T-cell (primary cell): ENCODE results near the gene CSNK1D. TPM values are rescaled to one million over a fixed set of nuclear protein-coding genes. Genes with fewer than 3 reads are reported as not detected.

Source experiments
- ATAC-seq, 4 experiments: fragments of 200-7000 bp in 3 of 4; fragments of 150-1000 bp in 1 of 4; cut with Tn5 transposase; replicated peaks in 1 of 4; 1 replicate in 3 of 4; 2 replicates in 1 of 4; pipeline ENCODE4 v1.10.0; 2021; ENCODE audit warnings: moderate library complexity in 3 of 4, mild to moderate bottlenecking in 2 of 4, moderate number of reproducible peaks in 1 of 4
- CTCF ChIA-PET, 2 donors: fragments of 300-600 bp; sonication (Branson Sonifier 250); formaldehyde crosslinking; loops; one replicate each; lab custom pipeline; 2022; ENCODE audit warnings: antibody characterized with exemption in 2 of 2; lab: Charles Lee
- POLR2A ChIA-PET, 2 donors: fragments of 300-600 bp; sonication (Branson Sonifier 250); formaldehyde crosslinking; loops; one replicate each; lab custom pipeline; 2022; ENCODE audit warnings: antibody characterized with exemption in 2 of 2; lab: Charles Lee
- DNase-seq, 35 experiments: peaks; one replicate each; pipeline versions ENCODE4 v3.0.0 to v3.0.0-alpha.2; 2013 to 2023
- H3K27ac ChIP-seq: one replicate; pipeline ENCODE4 v1.5.1; 2013; ENCODE audit warnings: low read length
- H3K27me3 ChIP-seq, 2 experiments: replicated peaks in 1 of 2; 1 replicate in 1 of 2; 2 replicates in 1 of 2; pipeline versions ENCODE4 v1.6.1 to v1.7.0; 2013; ENCODE audit warnings: low read length in 1 of 2, mixed read lengths in 1 of 2; ENCODE audit not compliant: control insufficient read depth in 2 of 2, insufficient read depth in 2 of 2; ENCODE audit errors: extremely low read depth in 1 of 2
- H3K36me3 ChIP-seq, 2 donors: 1 replicate in 1 of 2; 2 replicates in 1 of 2; pipeline versions ENCODE4 v1.6.1 to v1.7.0; 2013; ENCODE audit warnings: low read length in 1 of 2; ENCODE audit not compliant: control insufficient read depth in 2 of 2, insufficient read depth in 1 of 2; ENCODE audit errors: extremely low read depth in 1 of 2
- H3K4me1 ChIP-seq, 2 experiments: 1 replicate in 1 of 2; 2 replicates in 1 of 2; pipeline versions ENCODE4 v1.6.1 to v1.7.0; 2013; ENCODE audit warnings: low read length in 2 of 2, mixed read lengths in 1 of 2; ENCODE audit not compliant: insufficient read depth in 2 of 2, control insufficient read depth in 1 of 2; ENCODE audit errors: extremely low read depth in 1 of 2
- H3K4me3 ChIP-seq, 2 donors: 1 replicate in 1 of 2; 2 replicates in 1 of 2; pipeline versions ENCODE4 v1.5.1 to v1.7.0; 2013; ENCODE audit warnings: mild to moderate bottlenecking in 2 of 2, low read length in 1 of 2, moderate library complexity in 1 of 2; ENCODE audit not compliant: control insufficient read depth in 1 of 2; ENCODE audit errors: extremely low read depth in 1 of 2
- H3K9me3 ChIP-seq: 2 replicates; pipeline ENCODE4 v1.7.0; 2013
- H3K27ac Mint-ChIP-seq, 2 donors: one replicate each; pipeline ENCODE4 v1.8.0; 2020 to 2021; ENCODE audit warnings: mild to moderate bottlenecking in 2 of 2, mixed read lengths in 2 of 2
- H3K27me3 Mint-ChIP-seq, 2 donors: one replicate each; pipeline ENCODE4 v1.8.0; 2021 to 2022; ENCODE audit warnings: mixed read lengths in 2 of 2
- H3K36me3 Mint-ChIP-seq: one replicate; pipeline ENCODE4 v1.8.0; 2021; ENCODE audit warnings: mixed read lengths
- H3K4me1 Mint-ChIP-seq, 3 donors: one replicate each; pipeline ENCODE4 v1.8.0; 2020 to 2022; ENCODE audit warnings: mixed read lengths in 3 of 3, mild to moderate bottlenecking in 1 of 3
- H3K4me3 Mint-ChIP-seq, 3 donors: one replicate each; pipeline ENCODE4 v1.8.0; 2020 to 2022; ENCODE audit warnings: mild to moderate bottlenecking in 3 of 3, mixed read lengths in 3 of 3, moderate library complexity in 3 of 3
- H3K9me3 Mint-ChIP-seq, 3 donors: one replicate each; pipeline ENCODE4 v1.8.0; 2020 to 2022; ENCODE audit warnings: mixed read lengths in 3 of 3
- WGBS: methylation state at CpG from one replicate; pipeline ENCODE4 v1.1.5; 2013; ENCODE audit warnings: missing lambda C conversion rate; ENCODE audit not compliant: insufficient coverage; 5-methylcytosine and 5-hydroxymethylcytosine counted together
- total RNA-seq, 35 experiments: library from RNA in 6 of 35; stranded (reverse) in 6 of 35; fragments of 120-200 nt in 1 of 35; gene quantifications; one replicate each; pipeline versions ENCODE4 v1.2.1 to v1.2.4 and lab custom pipeline; 2013 to 2026

Gene CSNK1D
- total RNA-seq, 5 donors from 2014 or later (not counting 1 experiment from before 2014, with no cell fraction given) = 177 to 273 (median 194) TPM

DNA sequence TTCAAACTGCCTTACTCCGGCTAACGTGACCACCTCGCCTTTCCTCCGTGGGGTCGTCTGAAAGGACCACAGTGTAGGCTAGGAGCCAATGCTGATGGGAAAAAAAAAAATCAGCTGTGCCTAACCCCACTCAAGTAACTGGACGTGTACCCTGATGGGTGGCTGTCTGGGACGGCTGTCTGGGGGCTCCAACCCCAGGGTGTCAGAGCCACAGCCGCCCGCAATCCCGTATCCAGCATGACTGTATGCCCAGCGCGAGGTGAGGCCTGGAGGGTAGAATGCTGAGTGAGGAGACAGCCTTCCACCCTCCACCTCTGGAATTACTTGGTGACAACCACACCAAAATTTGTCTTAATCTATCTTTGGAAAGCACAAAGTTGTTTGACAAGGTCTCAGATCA, 2.8 kb downstream of the CSNK1D start:
- Mint-ChIP-seq H3K36me3 (peaks cover 34% of the 10 kb centered on the region), H3K27me3 (no peaks in the 10 kb centered on the region), H3K9me3 (no peaks in the 10 kb centered on the region), H3K27ac (peak overlapping the region; percentile 74 to 93), H3K4me3 (peak overlapping the region; percentile 54 to 95 (median 87)), H3K4me1 (peaks cover 69 to 74% (median 69%) of the 10 kb centered on the region in 3 donors)
- ChIA-PET POLR2A (no interaction called here), CTCF (no interaction called here)
- Histone ChIP-seq H3K36me3 (peaks cover 7 to 53% of the 10 kb centered on the region in 2 donors), H3K27ac (no peak overlapping the region), H3K27me3 (peaks cover 0 to 5% of the 10 kb centered on the region in 2 experiments), H3K4me3 (no peak overlapping the region), H3K4me1 (peaks cover 14 to 80% of the 10 kb centered on the region in 2 experiments), H3K9me3 (no peaks in the 10 kb centered on the region)
- ATAC-seq (no peak), DNase-seq (no peak)
- WGBS = no CpG with 5 or more reads among the region's 12 CpGs

DNA sequence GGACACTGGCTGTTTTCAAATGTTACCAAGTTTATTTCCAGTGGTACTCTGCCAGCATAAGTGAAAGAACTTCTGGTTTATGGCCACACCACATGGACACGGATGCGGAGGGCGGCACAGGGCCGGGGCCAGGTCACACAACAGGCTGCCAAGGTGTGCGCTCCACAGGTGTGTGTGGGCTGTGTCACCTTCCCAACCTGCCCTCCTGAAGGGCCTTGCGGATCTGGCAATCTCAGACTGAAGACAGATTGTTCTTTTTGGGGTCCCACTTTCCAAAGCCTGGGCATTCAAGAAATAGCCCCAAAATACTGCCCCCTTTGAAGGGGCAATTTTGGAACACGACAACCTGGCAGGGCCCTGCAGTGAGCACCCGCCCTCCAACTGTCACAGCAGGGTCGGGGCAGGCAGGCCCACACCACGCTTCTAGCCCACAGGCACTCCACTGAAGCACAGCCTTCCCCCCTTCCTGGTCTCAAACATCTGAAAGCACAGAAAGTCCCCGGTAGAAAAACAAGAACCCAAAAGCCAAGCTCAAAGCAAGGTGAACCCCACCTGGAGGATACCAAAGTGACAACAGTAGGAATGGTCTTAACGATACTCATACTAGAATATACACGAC, 3.5 kb downstream of the CSNK1D start:
- Mint-ChIP-seq H3K4me1 (peaks cover 69 to 75% (median 70%) of the 10 kb centered on the region in 3 donors), H3K27ac (peak overlapping the region; percentile 74 to 93), H3K27me3 (no peaks in the 10 kb centered on the region), H3K4me3 (peak overlapping the region; percentile 57 to 95 (median 87)), H3K9me3 (no peaks in the 10 kb centered on the region), H3K36me3 (peaks cover 37% of the 10 kb centered on the region)
- POLR2A ChIA-PET = interaction anchor here in 1 of 2 donors (0.5 kb wide), 1 partner anchor 41 kb away, joined by 5 read pairs; no protein-coding TSS in a partner anchor
- ATAC-seq = peak in 1 of 4 experiments; percentile 16
- Histone ChIP-seq H3K4me3 (no peak overlapping the region), H3K36me3 (peaks cover 12 to 59% of the 10 kb centered on the region in 2 donors), H3K27ac (no peak overlapping the region), H3K4me1 (peaks cover 14 to 80% of the 10 kb centered on the region in 2 experiments), H3K27me3 (peaks cover 0 to 4% of the 10 kb centered on the region in 2 experiments), H3K9me3 (no peaks in the 10 kb centered on the region)
- 71% methylated on average over 12 of the region's 13 CpGs for WGBS
- CTCF ChIA-PET = no interaction called here
- peak in 13 of 35 experiments; percentile 15 to 55 (median 31) for DNase-seq

DNA sequence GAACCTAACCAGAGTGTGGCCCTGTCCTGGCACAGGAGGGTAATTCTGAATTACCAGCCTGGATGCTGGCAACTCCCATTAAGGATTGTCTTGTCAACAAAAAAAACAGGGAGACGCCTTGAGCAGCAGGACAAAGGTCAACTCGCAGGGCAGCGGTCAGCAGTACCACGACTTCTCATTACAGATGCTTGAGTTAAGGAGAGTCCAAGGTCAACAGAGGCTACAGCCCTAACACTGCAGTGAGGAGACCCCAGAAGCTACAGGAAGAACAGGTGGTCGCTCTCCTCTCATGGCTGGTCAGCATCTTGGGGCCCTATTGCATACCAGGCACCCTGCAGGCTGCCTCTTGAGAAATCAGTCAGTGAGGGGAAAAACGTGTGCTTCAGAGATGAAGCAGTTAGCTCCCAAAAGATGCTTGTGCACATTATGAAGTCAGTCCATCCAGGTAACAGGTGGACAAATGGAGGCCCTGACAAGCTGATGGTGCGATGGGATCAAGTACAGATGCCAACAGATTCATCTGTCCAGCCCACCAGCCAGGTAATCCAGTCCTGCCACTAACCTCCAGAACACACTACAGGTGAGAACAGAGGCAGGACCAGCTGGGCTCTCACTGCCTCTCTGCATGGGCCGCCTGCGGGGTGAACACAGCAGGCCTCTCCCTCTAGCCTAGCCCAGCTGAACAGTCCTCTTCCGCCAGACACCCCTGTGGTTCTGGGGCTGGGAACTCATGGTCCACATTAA, 4.2 kb downstream of the CSNK1D start:
- 81% methylated on average over 8 of the region's 10 CpGs for WGBS
- CTCF ChIA-PET = no interaction called here
- H3K27ac ChIP-seq = no peak overlapping the region

DNA sequence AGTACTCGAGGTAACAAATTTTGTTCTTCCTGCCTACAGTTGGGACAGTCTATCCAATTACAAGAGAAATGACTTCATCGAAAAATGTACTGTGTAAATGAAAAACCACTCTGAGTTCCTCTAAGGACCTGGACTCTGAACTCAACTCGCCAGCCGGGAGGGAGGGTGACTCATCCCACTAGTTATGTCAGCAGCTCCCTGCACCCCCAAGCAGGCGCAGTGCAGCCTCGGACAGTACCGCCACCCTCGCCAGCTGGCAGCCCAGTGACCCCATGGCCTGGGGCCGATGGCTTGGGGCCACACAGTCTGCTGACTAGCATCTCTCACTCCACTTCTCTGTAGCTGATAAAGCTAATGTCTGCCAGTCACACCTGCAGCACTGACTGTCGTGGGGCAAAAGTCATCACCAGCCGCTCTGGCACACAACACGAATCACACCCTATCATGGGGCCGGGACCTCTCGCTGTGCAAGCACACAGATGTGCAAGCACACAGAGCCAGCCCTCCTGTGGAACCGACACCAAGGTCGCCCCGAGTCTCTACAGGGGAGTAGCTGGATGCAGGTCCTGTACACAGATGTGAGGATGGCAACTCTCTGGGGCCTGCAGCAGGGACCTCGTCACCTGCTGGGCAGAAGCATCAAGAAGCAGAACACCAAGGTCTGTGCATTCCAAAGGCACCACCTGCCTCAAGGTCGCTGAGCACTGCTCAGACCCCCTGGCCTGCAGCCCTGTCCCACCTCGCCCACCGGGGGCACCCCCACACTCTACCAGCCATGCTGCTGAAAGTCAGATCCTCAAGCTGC, 5.7 kb downstream of the CSNK1D start:
- Histone ChIP-seq H3K4me1 (peaks cover 14 to 69% of the 10 kb centered on the region in 2 experiments), H3K27me3 (no peaks in the 10 kb centered on the region), H3K36me3 (peaks cover 18 to 80% of the 10 kb centered on the region in 2 donors), H3K9me3 (no peaks in the 10 kb centered on the region), H3K4me3 (no peak overlapping the region), H3K27ac (no peak overlapping the region)
- peak overlapping the region; percentile 13 to 82 for H3K27ac Mint-ChIP-seq
- H3K27me3 Mint-ChIP-seq = no peaks in the 10 kb centered on the region
- WGBS = 62% methylated on average over 18 of the region's 21 CpGs
- peaks cover 73 to 75% (median 74%) of the 10 kb centered on the region in 3 donors for H3K4me1 Mint-ChIP-seq
- ChIA-PET CTCF (no interaction called here), POLR2A (interaction anchor here (0.5 to 1.1 kb wide), 2 partner anchors 27 to 39 kb away, joined by 4 read pairs; partner anchors contain the start of gene SLC16A3 (in 1 of the 2))
- peak overlapping the region; percentile 13 to 95 (median 21) for H3K4me3 Mint-ChIP-seq
- ATAC-seq = peak; percentile 4 to 54 (median 48)
- no peaks in the 10 kb centered on the region for H3K9me3 Mint-ChIP-seq
- peaks cover 46% of the 10 kb centered on the region for H3K36me3 Mint-ChIP-seq
- peak in 7 of 35 experiments; percentile 17 to 53 (median 25) for DNase-seq

More for the DNA sequence above, 4.2 kb downstream of the CSNK1D start:
- POLR2A ChIA-PET = interaction anchor here in 1 of 2 donors (0.5 kb wide), 1 partner anchor 42 kb away, joined by 5 read pairs; no protein-coding TSS in a partner anchor
- H3K4me3 ChIP-seq = no peak overlapping the region
- ATAC-seq (no peak), DNase-seq (no peak)
- no peaks in the 10 kb centered on the region for H3K27me3 ChIP-seq
- no peaks in the 10 kb centered on the region for H3K9me3 ChIP-seq
- peaks cover 12 to 65% of the 10 kb centered on the region in 2 donors for H3K36me3 ChIP-seq
- peaks cover 72% of the 10 kb centered on the region in 3 donors for H3K4me1 Mint-ChIP-seq
- peak overlapping the region; percentile 57 to 95 (median 87) for H3K4me3 Mint-ChIP-seq
- H3K27ac Mint-ChIP-seq = peak overlapping the region; percentile 74 to 93
- H3K9me3 Mint-ChIP-seq = no peaks in the 10 kb centered on the region
- H3K27me3 Mint-ChIP-seq = no peaks in the 10 kb centered on the region
- peaks cover 42% of the 10 kb centered on the region for H3K36me3 Mint-ChIP-seq
- peaks cover 14 to 77% of the 10 kb centered on the region in 2 experiments for H3K4me1 ChIP-seq

DNA sequence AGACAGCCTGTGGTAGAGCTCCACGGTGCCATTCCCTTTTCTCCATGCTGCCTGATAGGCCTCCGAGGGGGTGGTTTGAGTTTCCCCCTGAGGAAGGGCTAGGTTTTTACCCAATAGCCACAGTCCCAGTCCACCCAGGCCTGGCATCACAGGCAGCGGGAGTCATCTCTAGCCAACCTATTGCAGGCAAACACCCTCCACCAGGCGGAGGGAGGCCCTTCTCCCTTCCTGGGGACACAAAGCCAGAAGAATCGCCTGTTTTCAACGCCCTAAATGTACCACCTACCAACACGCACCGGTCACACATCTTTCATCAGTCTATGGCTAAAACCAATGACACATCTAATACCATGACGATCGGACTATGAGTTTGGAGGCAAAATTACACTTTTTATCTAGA, 7.4 kb downstream of the CSNK1D start:
- Mint-ChIP-seq H3K36me3 (peaks cover 51% of the 10 kb centered on the region), H3K4me1 (peaks cover 67 to 70% (median 69%) of the 10 kb centered on the region in 3 donors), H3K4me3 (peak overlapping the region in 2 of 3 donors; percentile 21 to 95), H3K27me3 (no peaks in the 10 kb centered on the region), H3K27ac (peak overlapping the region in 1 of 2 donors; percentile 55), H3K9me3 (no peaks in the 10 kb centered on the region)
- ChIA-PET CTCF (interaction anchor here in 1 of 2 donors (1.2 kb wide), 1 partner anchor 30 kb away, joined by 7 read pairs; no protein-coding TSS in a partner anchor), POLR2A (no interaction called here)
- no peak for ATAC-seq
- H3K27me3 ChIP-seq = no peaks in the 10 kb centered on the region
- no peak for DNase-seq
- 92% methylated on average over 8 of the region's 10 CpGs for WGBS
- no peak overlapping the region for H3K4me3 ChIP-seq
- H3K27ac ChIP-seq = no peak overlapping the region
- H3K4me1 ChIP-seq = peaks cover 5 to 54% of the 10 kb centered on the region in 2 experiments
- H3K36me3 ChIP-seq = peaks cover 21 to 90% of the 10 kb centered on the region in 2 donors
- no peaks in the 10 kb centered on the region for H3K9me3 ChIP-seq
